Measurements from ENCODE around the gene C15orf39.

C15orf39 gene

GRCh38 chr15:75207618-75208500 is 6.2 kb downstream of the C15orf39 start:
- TF ChIP-seq CTCF (IDR thresholded peaks at IDR 0.05) = no peak

GRCh38 chr15:75208501-75209288 is 7.0 kb downstream of the C15orf39 start:
- no peak for TF ChIP-seq CTCF (IDR thresholded peaks at IDR 0.05)

- TF ChIP-seq CTCF (IDR thresholded peaks at IDR 0.05) = no peak
Measured at GRCh38 chr15:75209289-75209676, 7.6 kb downstream of the C15orf39 start.

- TF ChIP-seq CTCF (IDR thresholded peaks at IDR 0.05) = no peak
Measured at GRCh38 chr15:75210811-75211230, 9.1 kb downstream of the C15orf39 start.

- no peak for TF ChIP-seq CTCF (IDR thresholded peaks at IDR 0.05)
Measured at GRCh38 chr15:75211436-75212199, 9.9 kb downstream of the C15orf39 start.

- no peak for TF ChIP-seq CTCF (IDR thresholded peaks at IDR 0.05)
Measured at GRCh38 chr15:75212200-75212858, 10.6 kb downstream of the C15orf39 start.
